Midbrain (tissue), 1 donor: Measurements from ENCODE around the gene GJA1.

ENCODE experiments used
- DNase-seq: peaks from one replicate; lab custom pipeline; 2025; lab: John Stamatoyannopoulos, UW

The GJA1 gene

DNA sequence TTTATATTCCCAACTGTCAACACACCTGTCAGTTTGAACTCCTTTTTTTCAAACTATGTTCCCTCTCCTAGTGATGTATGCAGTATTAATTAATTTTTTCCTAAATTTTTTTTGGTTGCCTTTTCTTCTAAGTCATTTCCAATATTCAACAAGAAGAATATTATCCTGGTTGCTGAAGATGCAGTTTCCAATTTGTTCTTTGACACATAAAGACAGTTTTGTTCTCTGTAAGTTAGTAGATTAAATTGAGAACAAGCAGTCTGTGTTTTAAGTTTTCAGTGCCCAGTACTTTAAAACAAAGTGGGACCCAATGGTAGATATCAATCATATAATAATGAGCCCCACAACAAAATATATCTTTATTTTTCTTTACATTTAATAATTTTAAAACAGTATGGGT is 47.3 kb downstream of the GJA1 start:
- DNase-seq, result no peak

DNA sequence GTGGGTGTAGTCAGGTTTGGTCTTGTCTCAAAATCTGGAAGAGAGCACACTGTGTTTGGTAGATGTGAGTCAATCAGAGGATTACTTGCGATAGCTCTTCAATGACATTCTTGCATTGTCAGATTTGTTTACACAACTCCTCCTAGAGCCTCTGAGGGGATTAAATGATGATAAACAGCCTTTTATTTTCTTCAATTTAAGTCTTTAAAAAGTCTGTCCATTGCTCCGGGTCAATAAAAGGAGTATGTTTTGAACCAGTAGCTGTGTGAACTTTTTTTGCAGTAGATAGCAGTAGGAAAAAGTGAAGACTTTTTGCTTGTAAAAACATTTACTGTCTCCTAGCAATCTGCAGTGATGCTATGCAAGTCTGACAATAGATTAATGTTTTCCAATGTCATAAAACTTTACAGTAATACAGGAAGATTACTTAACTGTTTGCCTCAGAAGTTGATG is 49.9 kb downstream of the GJA1 start:
- no peak for DNase-seq

DNA sequence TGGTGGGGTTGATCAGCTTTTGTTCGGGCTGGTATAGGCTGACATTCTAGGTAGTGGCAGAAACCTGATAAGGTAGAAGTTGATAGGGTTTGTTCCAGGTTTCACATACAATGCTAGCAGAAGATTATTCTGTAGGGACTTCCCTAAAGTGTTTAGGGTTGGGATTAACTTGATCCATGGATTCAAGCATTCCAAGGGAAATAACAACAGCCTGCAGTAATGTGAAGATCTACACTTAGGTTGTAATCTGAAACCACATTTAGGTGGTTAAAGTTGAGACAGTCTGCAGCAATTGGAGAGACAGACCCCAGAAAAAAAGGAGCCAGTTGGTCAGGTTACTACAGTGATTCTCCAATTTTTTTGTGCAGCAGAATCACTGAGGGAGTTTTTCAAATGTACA is 56.1 kb downstream of the GJA1 start:
- DNase-seq, result no peak

DNA sequence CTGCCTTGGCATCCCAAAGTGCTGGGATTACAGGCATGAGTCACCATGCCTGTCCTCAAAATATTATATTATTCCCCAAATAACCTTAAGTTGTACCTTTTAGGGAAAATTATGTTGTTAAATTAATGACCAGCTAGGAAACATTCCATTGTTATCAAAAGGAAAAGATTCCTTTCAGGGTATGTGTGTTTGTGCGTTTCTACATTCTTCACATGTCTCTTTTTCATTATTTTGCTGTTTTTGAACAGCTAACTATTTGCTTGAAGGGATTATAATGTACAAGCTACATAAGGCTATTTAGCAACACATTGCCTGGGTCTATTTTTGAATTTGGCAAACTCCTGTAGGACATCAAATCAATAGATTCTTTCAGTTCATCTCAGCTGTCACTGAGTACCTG is 57.1 kb downstream of the GJA1 start:
- no peak for DNase-seq

DNA sequence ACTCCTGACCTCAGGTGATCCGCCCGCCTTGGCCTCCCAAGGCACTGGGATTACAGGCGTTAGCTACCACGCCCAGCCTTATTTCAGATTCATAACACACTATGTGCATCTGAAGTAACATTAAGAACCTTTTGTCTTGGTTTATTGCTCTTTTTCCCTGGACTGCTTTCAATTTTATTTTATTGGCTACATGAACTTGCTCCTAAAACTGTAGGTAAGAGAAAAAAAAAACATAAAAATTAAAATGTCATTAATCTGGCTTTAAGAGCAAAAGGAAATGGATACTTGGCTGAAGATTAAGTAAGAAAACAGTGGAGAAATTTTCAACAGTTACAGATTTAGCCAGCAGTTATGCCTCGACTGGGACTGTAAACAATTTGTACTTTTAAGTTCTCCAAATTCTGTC is 62.5 kb downstream of the GJA1 start:
- no peak for DNase-seq

DNA sequence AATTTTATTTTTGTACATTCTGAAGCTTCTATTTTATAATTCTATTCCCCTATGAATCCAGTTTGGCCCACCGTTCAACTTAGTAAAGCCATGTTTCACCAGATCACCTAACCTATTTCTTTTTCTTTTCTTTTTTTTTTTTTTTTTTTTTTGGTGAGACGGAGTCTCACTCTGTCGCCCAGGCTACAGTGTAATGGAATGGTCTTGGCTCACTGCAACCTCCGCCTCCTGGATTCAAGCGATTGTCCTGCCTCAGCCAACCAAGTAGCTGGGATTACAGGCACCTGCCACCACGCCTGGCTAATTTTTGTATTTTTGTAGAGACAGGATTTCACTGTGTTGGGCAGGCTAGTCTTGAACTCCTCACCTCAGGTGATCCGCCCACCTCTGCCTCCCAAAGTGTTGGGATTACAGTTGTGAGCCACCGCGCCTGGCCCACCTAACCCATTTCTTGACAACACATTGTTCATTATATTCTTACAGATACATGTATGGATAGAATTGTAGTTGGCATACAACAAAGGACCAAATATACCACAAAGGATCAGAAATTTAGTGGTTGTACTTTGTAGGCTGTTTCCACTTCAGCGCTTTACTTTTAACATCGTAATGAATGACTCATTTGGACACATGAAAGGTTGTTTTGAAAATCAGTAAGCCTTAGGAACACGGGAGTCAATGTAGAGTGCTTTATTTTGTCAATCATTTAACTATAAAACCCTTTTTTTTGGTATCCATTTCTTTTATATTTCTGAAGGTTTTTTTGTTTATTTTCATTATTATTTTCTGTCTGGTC is 63.2 kb downstream of the GJA1 start:
- no peak for DNase-seq
